OCI-LY1 (cell line): ENCODE data around the gene VPS4A.

Experiments used
- CTCF ChIP-seq: fragments of 200-600 bp; sonication (generic), shearing (Covaris generic); IDR thresholded peaks from 2 replicates; pipeline ENCODE4 v1.5.1; 2017; ENCODE audit warnings: mild to moderate bottlenecking, antibody characterized with exemption, low read length, moderate library complexity, mixed read lengths
- EZH2 ChIP-seq: fragments of 200-600 bp; sonication (generic), shearing (Covaris generic); IDR thresholded peaks from 2 replicates; pipeline ENCODE4 v1.8.0; 2017; ENCODE audit warnings: borderline replicate concordance, mixed run types, mild to moderate bottlenecking, antibody characterized with exemption, low read length, moderate library complexity, mixed read lengths

DNA sequence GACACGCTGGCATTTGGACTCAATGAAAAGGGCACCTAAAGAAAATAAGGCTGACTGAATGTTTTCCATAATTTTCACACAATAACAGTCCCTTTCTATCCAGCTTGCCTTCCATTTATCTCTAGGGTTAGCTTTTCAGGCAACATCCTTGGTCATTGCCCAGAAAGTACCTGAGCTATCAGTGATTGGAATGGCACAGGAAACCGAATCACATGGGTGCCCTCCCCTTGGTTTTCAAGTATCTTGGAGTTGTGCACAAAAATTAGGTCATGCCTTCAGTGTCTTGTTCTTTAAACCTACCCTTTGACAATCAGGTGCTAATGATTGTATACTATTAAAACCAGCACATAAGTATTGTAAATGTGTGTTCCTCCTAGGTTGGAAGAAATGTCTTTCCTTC, 3.3 kb upstream of the VPS4A start:
- no peak for TF ChIP-seq CTCF
- TF ChIP-seq EZH2, result no peak
